ENCODE measurements around the gene POLR3H. TPM values are rescaled to one million over a fixed set of nuclear protein-coding genes. Genes with fewer than 3 reads are reported as not detected.
A peak's percentile ranks its signal among the peaks of the same experiment; 100 is the strongest.

Gene POLR3H
- total RNA-seq, 4 donors from 2014 or later: 17.7 to 27.0 (median 23.4) TPM

GRCh38 chr22:41480397-41480735 is 63.9 kb downstream of the POLR3H start:
- WGBS, 2 donors (ENCODE audit: low coverage in 1 of 2): 28 to 36% methylated on average over 5 to 6 of the region's 7 CpGs

GRCh38 chr22:41479671-41480396 is 64.4 kb downstream of the POLR3H start:
- no peaks in the 10 kb centered on the region for H3K9me3 ChIP-seq
- H3K36me3 ChIP-seq: peaks cover 0 to 9% of the 10 kb centered on the region in 2 donors
- H3K4me1 ChIP-seq: peaks cover 18 to 97% (median 47%) of the 10 kb centered on the region in 3 donors
- TF ChIP-seq CTCF (IDR thresholded peaks at IDR 0.05) (peak in 3 of 4 experiments; percentile 28 to 49 (median 42)), EP300 (IDR thresholded peaks at IDR 0.05) (no peak), POLR2AphosphoS5 (IDR thresholded peaks at IDR 0.05) (no peak), POLR2A (IDR thresholded peaks at IDR 0.05) (no peak)
- peak overlapping the region; percentile 80 to 89 (median 86) for H3K27ac ChIP-seq
- 45% methylated on average over 4 of the region's 6 CpGs; no CpG with 5 or more reads in 1 of the 2 donors for WGBS, 2 donors (ENCODE audit: low coverage in 1 of 2)
- ATAC-seq: peak; percentile 76
- no peak overlapping the region for H3K4me3 ChIP-seq
- H3K27me3 ChIP-seq: no peaks in the 10 kb centered on the region

More at GRCh38 chr22:41480397-41480735, 63.9 kb downstream of the POLR3H start:
- Histone ChIP-seq H3K4me3 (no peak overlapping the region), H3K36me3 (peaks cover 0 to 9% of the 10 kb centered on the region in 2 donors), H3K4me1 (peaks cover 18 to 97% (median 52%) of the 10 kb centered on the region in 3 donors), H3K27me3 (no peaks in the 10 kb centered on the region), H3K27ac (peak overlapping the region; percentile 80 to 89 (median 86)), H3K9me3 (no peaks in the 10 kb centered on the region)
- ATAC-seq: peak; percentile 54
- TF ChIP-seq POLR2AphosphoS5 (IDR thresholded peaks at IDR 0.05): peak; percentile 35
- TF ChIP-seq POLR2A (IDR thresholded peaks at IDR 0.05): no peak

GRCh38 chr22:41478891-41479521 is 65.3 kb downstream of the POLR3H start:
- H3K27me3 ChIP-seq: no peaks in the 10 kb centered on the region
- H3K4me1 ChIP-seq: peaks cover 18 to 94% (median 45%) of the 10 kb centered on the region in 3 donors
- H3K27ac ChIP-seq: peak overlapping the region; percentile 80 to 89 (median 86)
- no peaks in the 10 kb centered on the region for H3K9me3 ChIP-seq
- H3K36me3 ChIP-seq: peaks cover 0 to 9% of the 10 kb centered on the region in 2 donors
- 67 to 80% methylated on average over 1 to 5 of the region's 7 CpGs for WGBS, 2 donors (ENCODE audit: low coverage in 1 of 2)
- TF ChIP-seq EP300 (IDR thresholded peaks at IDR 0.05): no peak
- TF ChIP-seq POLR2AphosphoS5 (IDR thresholded peaks at IDR 0.05): peak; percentile 87
- no peak for TF ChIP-seq CTCF (IDR thresholded peaks at IDR 0.05)
- no peak for TF ChIP-seq POLR2A (IDR thresholded peaks at IDR 0.05)
- ATAC-seq: peak; percentile 60
- H3K4me3 ChIP-seq: no peak overlapping the region

GRCh38 chr22:41478473-41478872 is 65.8 kb downstream of the POLR3H start:
- ATAC-seq: no peak
- H3K27ac ChIP-seq: peak overlapping the region; percentile 80 to 89 (median 86)
- TF ChIP-seq POLR2AphosphoS5 (IDR thresholded peaks at IDR 0.05): no peak
- TF ChIP-seq POLR2A (IDR thresholded peaks at IDR 0.05): no peak
- no peak for TF ChIP-seq EP300 (IDR thresholded peaks at IDR 0.05)
- TF ChIP-seq CTCF (IDR thresholded peaks at IDR 0.05): no peak
- H3K4me1 ChIP-seq: peaks cover 18 to 94% (median 42%) of the 10 kb centered on the region in 3 donors
- H3K27me3 ChIP-seq: no peaks in the 10 kb centered on the region
- H3K4me3 ChIP-seq: no peak overlapping the region
- no peaks in the 10 kb centered on the region for H3K9me3 ChIP-seq
- 67 to 100% methylated on average over 1 of the region's 2 CpGs for WGBS, 2 donors (ENCODE audit: low coverage in 1 of 2)
- peaks cover 0 to 9% of the 10 kb centered on the region in 2 donors for H3K36me3 ChIP-seq

Other genes with a start within 250 kb of the POLR3H start
- 10 to 100 TPM; 39.0 to 65.2 (median 39.5) TPM for gene ZC3H7B, start 242.9 kb downstream of the POLR3H start, total RNA-seq
- gene TEF, start 162.5 kb downstream of the POLR3H start, total RNA-seq: 10 to 100 TPM; 26.1 to 50.7 (median 37.0) TPM
- gene TOB2, start 97.7 kb downstream of the POLR3H start, total RNA-seq: 100 to 1,000 TPM in 1 of 4 donors, 10 to 100 TPM in 3; 59.3 to 163 (median 84.1) TPM
- 10 to 100 TPM; 26.7 to 44.5 (median 39.2) TPM for gene PHF5A, start 75.8 kb downstream of the POLR3H start, total RNA-seq
- gene ACO2, start 75.4 kb downstream of the POLR3H start, total RNA-seq: 100 to 1,000 TPM; 115 to 227 (median 132) TPM
- 10 to 100 TPM in 1 of 4 donors, 1 to 10 TPM in 3; 3.0 to 22.2 (median 5.8) TPM for gene CSDC2, start 16.5 kb upstream of the POLR3H start, total RNA-seq
- gene PMM1, start 45.4 kb upstream of the POLR3H start, total RNA-seq: 10 to 100 TPM; 32.7 to 42.5 (median 37.1) TPM
- gene DESI1, start 76.6 kb upstream of the POLR3H start, total RNA-seq: 10 to 100 TPM; 18.2 to 77.7 (median 21.4) TPM
- gene XRCC6, start 76.8 kb upstream of the POLR3H start, total RNA-seq: 100 to 1,000 TPM; 236 to 277 (median 258) TPM
- gene SNU13, start 144.4 kb upstream of the POLR3H start, total RNA-seq: 100 to 1,000 TPM in 3 of 4 donors, 10 to 100 TPM in 1; 78.6 to 131 (median 111) TPM
- gene MEI1, start 155.0 kb upstream of the POLR3H start, total RNA-seq: under 1 TPM in 3 of 4 donors, not detected in 1; 0.07 to 0.81 (median 0.50) TPM

Measured in gastroesophageal sphincter (tissue), 4 donors.